ENCODE measurements around the gene ATAD3C. TPM values are rescaled to one million over a fixed set of nuclear protein-coding genes. Genes with fewer than 3 reads are reported as not detected.

Gene ATAD3C
- total and polyA plus RNA-seq, 2 of the 8 experiments (the other 6 are each of a cell fraction or from before 2014, with no cell fraction given): 2.0 to 2.7 TPM

- Histone ChIP-seq H4K20me1 (replicated peaks in 1 of 2; ENCODE audit: control insufficient read depth in 1 of 2, insufficient read depth in 2 of 2, low read length in 2 of 2) (peaks cover 4 to 7% of the 10 kb centered on the region in 2 experiments), H3K36me3 (ENCODE audit: control insufficient read depth in 2 of 4, insufficient read depth in 4 of 4, low read length in 3 of 4) (peaks cover 0 to 7% (median 0%) of the 10 kb centered on the region in 4 experiments; a peak in 1 of 8 replicates), H3K56ac (replicated peaks; ENCODE audit: insufficient read length, low read depth, low read length) (no peak overlapping the region), H3K18ac (ENCODE audit: extremely low read depth, low read length) (no peak overlapping the region), H3K4me3 (ENCODE audit: extremely low read depth in 1 of 4, insufficient read depth in 2 of 4, low read depth in 3 of 4, low read length in 4 of 4) (no peak overlapping the region), H2BK20ac (ENCODE audit: low read length) (no peak overlapping the region), H3K9me3 (ENCODE audit: insufficient read depth in 2 of 2, low read depth in 1 of 2, low read length in 1 of 2) (no peaks in the 10 kb centered on the region), H2BK120ac (replicated peaks; ENCODE audit: low read depth, low read length) (no peak overlapping the region), H4K5ac (ENCODE audit: insufficient read length, low read depth, low read length) (no peak overlapping the region), H3K4me1 (replicated peaks in 1 of 4; ENCODE audit: control insufficient read depth in 3 of 4, insufficient read depth in 4 of 4, low read length in 3 of 4) (peaks cover 0 to 7% (median 5%) of the 10 kb centered on the region in 4 experiments; a peak in 5 of 7 replicates), H3K79me1 (ENCODE audit: low read depth, low read length) (no peaks in the 10 kb centered on the region), H3K14ac (ENCODE audit: insufficient read length) (no peak overlapping the region), H2AFZ (ENCODE audit: low read length) (no peak overlapping the region), H3K4ac (replicated peaks; ENCODE audit: insufficient read length, low read depth, low read length) (no peak overlapping the region), H3K27me3 (replicated peaks in 1 of 4; ENCODE audit: control insufficient read depth in 3 of 4, extremely low read depth in 1 of 4, insufficient read depth in 3 of 4, low read length in 3 of 4) (peaks cover 0 to 3% (median 0%) of the 10 kb centered on the region in 4 experiments; a peak in 2 of 7 replicates), H4K91ac (replicated peaks; ENCODE audit: insufficient read length, low read length) (no peak overlapping the region), H2AK5ac (ENCODE audit: low read depth, low read length) (no peak overlapping the region; the same call in 1 of the 2 replicates), H2BK5ac (ENCODE audit: low read depth, low read length) (no peak overlapping the region), H3K23ac (ENCODE audit: insufficient read length) (no peak overlapping the region), H3K27ac (ENCODE audit: low read depth, low read length) (no peak overlapping the region), H3K4me2 (ENCODE audit: insufficient read depth in 1 of 2, low read depth in 2 of 2, low read length in 2 of 2) (no peak overlapping the region), H3K23me2 (ENCODE audit: low read depth, low read length) (peaks cover 6% of the 10 kb centered on the region; the same call in 1 of the 2 replicates), H2BK15ac (ENCODE audit: low read length) (no peak overlapping the region), H4K8ac (ENCODE audit: extremely low read depth, insufficient read depth, low read length) (peak overlapping the region; percentile 71; the same call in 1 of the 2 replicates), H3K9ac (replicated peaks in 1 of 4; ENCODE audit: extremely low read depth in 1 of 4, low read depth in 3 of 4, low read length in 3 of 4) (no peak overlapping the region), H3K79me2 (ENCODE audit: control insufficient read depth in 1 of 2, insufficient read depth in 2 of 2, low read length in 2 of 2) (peaks cover 0 to 8% of the 10 kb centered on the region in 2 experiments; a peak in 1 of 4 replicates), H2BK12ac (ENCODE audit: low read depth, low read length) (0 out of 2 replicates have a peak overlapping the region, but pooled peaks have one; percentile 27)
- WGBS, 2 experiments (ENCODE audit: extremely low coverage in 1 of 2, insufficient coverage in 1 of 2, insufficient read length in 1 of 2, insufficient replicate concordance in 2 of 2, low coverage in 1 of 2, low lambda C conversion rate in 2 of 2, missing lambda C conversion rate in 1 of 2): 92% methylated on average over 26 of the region's 26 CpGs; no CpG with 5 or more reads in 1 of the 2 experiments
- TF ChIP-seq KDM4A (IDR thresholded peaks at IDR 0.05; ENCODE audit: low read depth, low read length, severe bottlenecking) (no peak), KDM1A (IDR thresholded peaks at IDR 0.05; ENCODE audit: borderline replicate concordance, low read length) (no peak), CTCF (IDR thresholded peaks at IDR 0.05; ENCODE audit: control extremely low read depth in 1 of 3, insufficient read depth in 1 of 3, low read depth in 1 of 3, low read length in 3 of 3) (no peak), POLR2A (IDR thresholded peaks at IDR 0.05; ENCODE audit: control extremely low read depth in 1 of 2, low read depth in 2 of 2, low read length in 2 of 2) (no peak), TEAD4 (IDR thresholded peaks at IDR 0.05; ENCODE audit: low read depth, low read length) (peak; percentile 42; the same call in 1 of the 2 replicates)
- TF ChIP-seq, protein P1, sequence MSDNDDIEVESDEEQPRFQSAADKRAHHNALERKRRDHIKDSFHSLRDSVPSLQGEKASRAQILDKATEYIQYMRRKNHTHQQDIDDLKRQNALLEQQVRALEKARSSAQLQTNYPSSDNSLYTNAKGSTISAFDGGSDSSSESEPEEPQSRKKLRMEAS (IDR thresholded peaks at IDR 0.05): no peak
- CTCF ChIA-PET (ENCODE audit: partially characterized antibody): interaction anchor here (0.7 to 4.3 kb wide), 24 partner anchors 10 to 182 kb away, joined by 3 to 36 read pairs (median 5); partner anchors contain the start of genes CCNL2 and MRPL20
- FAIRE-seq: no peak
- POLR2A ChIA-PET (ENCODE audit: partially characterized antibody): interaction anchor here (0.6 to 22.9 kb wide), 11 partner anchors 8 to 115 kb away, joined by 3 to 515 read pairs (median 3); partner anchors contain the start of genes AURKAIP1, CCNL2 and MRPL20
- DNase-seq (ENCODE audit: low read depth in 1 of 2, low spot score in 2 of 2): no peak
Measured at GRCh38 chr1:1440262-1441001, 9.1 kb upstream of the ATAD3C start.

Data from H1 (cell line).